Tibial artery (tissue), 4 donors: ENCODE data around the gene TNFRSF12A.

Source experiments
- DNase-seq, 2 donors: peaks; one replicate each; pipeline ENCODE4 v3.0.0-alpha.2; 2019
- H3K27ac ChIP-seq, 2 donors: fragments of 200-600 bp; sonication (generic) in 1 of 2; 1 replicate in 1 of 2; 2 replicates in 1 of 2; pipeline ENCODE4 v1.5.1; 2018 to 2019; ENCODE audit warnings: mild to moderate bottlenecking in 1 of 2
- H3K27me3 ChIP-seq, 2 donors: fragments of 200-600 bp; sonication (generic) in 1 of 2; one replicate each; pipeline versions ENCODE4 v1.5.1 to v1.6.0; 2016 to 2019
- H3K36me3 ChIP-seq, 3 donors: fragments of 200-600 bp; sonication (generic) in 2 of 3; one replicate each; pipeline ENCODE4 v1.5.1; 2016 to 2019; ENCODE audit warnings: mild to moderate bottlenecking in 2 of 3
- H3K4me1 ChIP-seq, 4 donors: fragments of 200-600 bp; sonication (generic) in 2 of 4; 1 replicate in 3 of 4; 2 replicates in 1 of 4; pipeline ENCODE4 v1.5.1; 2016 to 2019
- H3K4me3 ChIP-seq, 2 donors: fragments of 200-600 bp; sonication (generic) in 1 of 2; 1 replicate in 1 of 2; 2 replicates in 1 of 2; pipeline ENCODE4 v1.5.1; 2018 to 2019; ENCODE audit warnings: mild to moderate bottlenecking in 2 of 2
- H3K9me3 ChIP-seq, 3 donors: fragments of 200-600 bp; sonication (generic) in 1 of 3; one replicate each; pipeline ENCODE4 v1.5.1; 2016 to 2019
- intact Hi-C: fragments of 100-400 bp; cut with DNase I; formaldehyde crosslinking; loops from one replicate; pipeline ENCODE4 v1.15.0; 2023; ENCODE audit warnings: low total_unique reads
- TF ChIP-seq, protein P1 (sequence below), 2 experiments: fragments of 200-600 bp in 1 of 2; fragments of 450-650 bp in 1 of 2; IDR thresholded peaks; one replicate each; pipeline ENCODE4 v1.5.1; 2017 to 2019; ENCODE audit warnings: antibody characterized with exemption in 2 of 2, mild to moderate bottlenecking in 1 of 2, moderate library complexity in 1 of 2

Gene TNFRSF12A, protein sequence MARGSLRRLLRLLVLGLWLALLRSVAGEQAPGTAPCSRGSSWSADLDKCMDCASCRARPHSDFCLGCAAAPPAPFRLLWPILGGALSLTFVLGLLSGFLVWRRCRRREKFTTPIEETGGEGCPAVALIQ

DNA sequence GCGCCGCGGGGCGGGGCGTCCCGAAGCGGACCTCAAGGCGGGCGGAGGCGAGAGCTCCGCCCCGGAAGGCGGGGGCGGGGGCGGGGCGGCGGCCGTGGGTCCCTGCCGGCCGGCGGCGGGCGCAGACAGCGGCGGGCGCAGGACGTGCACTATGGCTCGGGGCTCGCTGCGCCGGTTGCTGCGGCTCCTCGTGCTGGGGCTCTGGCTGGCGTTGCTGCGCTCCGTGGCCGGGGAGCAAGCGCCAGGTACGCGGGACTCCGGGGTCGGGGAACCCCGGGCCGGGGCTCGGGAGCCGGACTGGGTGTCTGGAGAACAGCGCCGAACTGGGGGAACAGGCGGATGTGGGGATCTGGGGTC, at the start of gene TNFRSF12A:
TNFRSF12A (plus strand) TSS at position 122 of the 357 bp plus-strand sequence; CDS start at position 152, 30 bp downstream.
- H3K27ac ChIP-seq = peak within 1 kb of the TSS; percentile 95 to 96
- H3K4me3 ChIP-seq = peak within 1 kb of the TSS; percentile 73 to 88
- intact Hi-C loops = no loop called here
- H3K27me3 ChIP-seq = peaks cover 0 to 24% of the 10 kb centered on the region in 2 donors
- TF ChIP-seq, protein P1, sequence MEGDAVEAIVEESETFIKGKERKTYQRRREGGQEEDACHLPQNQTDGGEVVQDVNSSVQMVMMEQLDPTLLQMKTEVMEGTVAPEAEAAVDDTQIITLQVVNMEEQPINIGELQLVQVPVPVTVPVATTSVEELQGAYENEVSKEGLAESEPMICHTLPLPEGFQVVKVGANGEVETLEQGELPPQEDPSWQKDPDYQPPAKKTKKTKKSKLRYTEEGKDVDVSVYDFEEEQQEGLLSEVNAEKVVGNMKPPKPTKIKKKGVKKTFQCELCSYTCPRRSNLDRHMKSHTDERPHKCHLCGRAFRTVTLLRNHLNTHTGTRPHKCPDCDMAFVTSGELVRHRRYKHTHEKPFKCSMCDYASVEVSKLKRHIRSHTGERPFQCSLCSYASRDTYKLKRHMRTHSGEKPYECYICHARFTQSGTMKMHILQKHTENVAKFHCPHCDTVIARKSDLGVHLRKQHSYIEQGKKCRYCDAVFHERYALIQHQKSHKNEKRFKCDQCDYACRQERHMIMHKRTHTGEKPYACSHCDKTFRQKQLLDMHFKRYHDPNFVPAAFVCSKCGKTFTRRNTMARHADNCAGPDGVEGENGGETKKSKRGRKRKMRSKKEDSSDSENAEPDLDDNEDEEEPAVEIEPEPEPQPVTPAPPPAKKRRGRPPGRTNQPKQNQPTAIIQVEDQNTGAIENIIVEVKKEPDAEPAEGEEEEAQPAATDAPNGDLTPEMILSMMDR (IDR thresholded peaks at IDR 0.05) = peak in 1 of 2 experiments; percentile 13
- DNase-seq = peak; percentile 70 to 88
- H3K36me3 ChIP-seq = no peaks in the 10 kb centered on the region
- H3K4me1 ChIP-seq = peaks cover 0 to 56% (median 40%) of the 10 kb centered on the region in 4 donors
- H3K9me3 ChIP-seq = no peaks in the 10 kb centered on the region

DNA sequence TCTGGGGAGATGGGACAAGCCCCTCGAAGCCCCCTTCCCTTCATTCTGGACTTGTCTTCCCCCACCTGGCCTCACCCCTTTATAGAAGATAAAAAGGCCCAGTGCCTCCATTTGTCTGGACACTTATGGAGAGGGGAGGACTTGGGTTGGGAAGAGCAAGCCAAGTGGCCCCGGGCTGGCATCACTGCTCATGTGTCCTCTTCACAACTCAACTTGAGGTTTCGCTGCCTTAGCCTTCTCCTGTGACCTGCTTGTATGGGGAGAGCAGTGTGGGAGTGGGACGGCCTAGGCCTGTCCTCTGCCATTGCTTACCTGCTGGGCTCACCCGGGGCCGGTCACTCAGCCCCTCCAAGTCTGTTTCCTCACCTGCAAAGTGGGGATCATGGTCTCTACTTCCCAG, 49.6 kb upstream of the TNFRSF12A start:
- peaks cover 7 to 53% of the 10 kb centered on the region in 2 donors for H3K27me3 ChIP-seq
- TF ChIP-seq, protein P1 (IDR thresholded peaks at IDR 0.05) = no peak
- H3K4me1 ChIP-seq = peaks cover 0 to 48% (median 30%) of the 10 kb centered on the region in 4 donors
- H3K27ac ChIP-seq = no peak overlapping the region
- H3K9me3 ChIP-seq = no peaks in the 10 kb centered on the region
- H3K4me3 ChIP-seq = no peak overlapping the region
- DNase-seq = no peak
- H3K36me3 ChIP-seq = no peaks in the 10 kb centered on the region
- intact Hi-C loops = no loop called here

DNA sequence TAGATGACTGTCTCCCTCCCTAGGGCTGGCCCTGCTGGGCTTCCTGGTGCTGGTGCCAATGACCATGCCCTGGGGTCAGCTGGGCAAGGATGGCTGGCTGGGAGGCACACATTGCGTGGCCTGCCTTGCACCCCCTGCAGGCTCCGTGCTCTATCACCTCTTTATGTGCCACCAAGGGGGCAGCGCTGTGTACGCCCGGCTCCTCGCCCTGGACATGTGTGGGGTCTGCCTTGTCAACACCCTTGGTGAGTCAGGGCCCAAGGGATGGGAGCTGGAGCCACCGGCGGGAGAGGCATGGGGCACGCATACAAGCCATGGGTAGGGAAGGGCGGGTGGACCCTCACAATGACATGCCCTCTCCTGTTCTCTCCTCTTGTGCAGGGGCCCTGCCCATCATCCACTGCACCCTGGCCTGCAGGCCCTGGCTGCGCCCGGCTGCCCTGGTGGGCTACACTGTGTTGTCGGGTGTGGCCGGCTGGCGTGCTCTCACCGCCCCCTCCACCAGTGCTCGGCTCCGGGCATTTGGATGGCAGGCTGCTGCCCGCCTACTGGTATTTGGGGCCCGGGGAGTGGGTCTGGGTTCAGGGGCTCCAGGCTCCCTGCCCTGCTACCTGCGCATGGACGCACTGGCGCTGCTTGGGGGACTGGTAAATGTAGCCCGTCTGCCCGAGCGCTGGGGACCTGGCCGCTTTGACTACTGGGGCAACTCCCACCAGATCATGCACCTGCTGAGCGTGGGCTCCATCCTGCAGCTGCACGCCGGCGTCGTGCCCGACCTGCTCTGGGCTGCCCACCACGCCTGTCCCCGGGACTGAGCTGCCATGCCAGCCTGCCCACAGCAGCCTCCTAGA, 48.8 kb upstream of the TNFRSF12A start:
- no peaks in the 10 kb centered on the region for H3K9me3 ChIP-seq
- intact Hi-C loops = no loop called here
- H3K4me3 ChIP-seq = no peak overlapping the region
- H3K27ac ChIP-seq = no peak overlapping the region
- no peaks in the 10 kb centered on the region for H3K36me3 ChIP-seq
- peaks cover 0 to 43% (median 29%) of the 10 kb centered on the region in 4 donors for H3K4me1 ChIP-seq
- no peak for DNase-seq
- H3K27me3 ChIP-seq = peaks cover 7 to 51% of the 10 kb centered on the region in 2 donors
- TF ChIP-seq, protein P1 (IDR thresholded peaks at IDR 0.05) = no peak

DNA sequence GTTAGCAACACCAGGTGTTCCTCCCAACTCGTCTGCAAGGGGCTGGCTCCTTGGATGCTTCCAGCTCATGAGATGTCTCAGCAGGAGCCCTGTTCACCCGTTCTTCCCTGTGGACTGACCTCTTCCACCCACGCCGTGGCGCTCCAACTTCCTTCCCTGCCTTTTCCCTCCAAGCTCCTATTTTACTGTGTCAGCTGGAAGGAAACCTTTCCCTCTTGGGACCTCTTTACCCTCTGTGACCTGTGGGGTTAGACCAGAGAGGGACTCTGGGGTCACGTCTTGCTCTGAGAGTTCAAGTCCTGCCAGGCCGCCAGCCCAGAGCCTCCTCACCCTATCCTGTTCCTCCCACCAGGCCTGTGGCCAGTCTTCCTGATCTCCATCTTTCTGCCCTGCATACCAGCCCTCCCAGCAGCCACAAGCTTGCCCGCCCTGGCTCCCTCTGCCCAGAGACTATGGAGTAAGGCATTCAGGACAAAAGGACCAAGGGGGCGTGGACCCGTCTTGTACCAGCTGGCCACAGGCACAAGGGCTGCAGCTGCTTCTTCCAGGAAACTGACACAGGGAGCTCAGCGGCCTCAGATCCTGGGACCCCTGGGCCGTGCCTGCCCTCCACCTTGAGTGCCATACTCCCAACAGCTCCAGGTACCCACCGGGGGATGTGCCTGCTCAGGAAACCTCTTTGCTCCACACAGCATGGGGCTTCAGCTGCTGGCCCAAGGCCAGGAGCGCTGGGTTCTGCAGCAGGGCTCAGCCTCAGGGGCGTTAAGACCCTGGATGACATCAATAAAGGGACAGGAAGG, 48.0 kb upstream of the TNFRSF12A start:
- peaks cover 0 to 35% (median 22%) of the 10 kb centered on the region in 4 donors for H3K4me1 ChIP-seq
- H3K36me3 ChIP-seq = no peaks in the 10 kb centered on the region
- no peak overlapping the region for H3K27ac ChIP-seq
- no peak overlapping the region for H3K4me3 ChIP-seq
- H3K27me3 ChIP-seq = peaks cover 3 to 49% of the 10 kb centered on the region in 2 donors
- no peak for DNase-seq
- intact Hi-C loops = no loop called here
- H3K9me3 ChIP-seq = no peaks in the 10 kb centered on the region
- TF ChIP-seq, protein P1 (IDR thresholded peaks at IDR 0.05) = no peak

DNA sequence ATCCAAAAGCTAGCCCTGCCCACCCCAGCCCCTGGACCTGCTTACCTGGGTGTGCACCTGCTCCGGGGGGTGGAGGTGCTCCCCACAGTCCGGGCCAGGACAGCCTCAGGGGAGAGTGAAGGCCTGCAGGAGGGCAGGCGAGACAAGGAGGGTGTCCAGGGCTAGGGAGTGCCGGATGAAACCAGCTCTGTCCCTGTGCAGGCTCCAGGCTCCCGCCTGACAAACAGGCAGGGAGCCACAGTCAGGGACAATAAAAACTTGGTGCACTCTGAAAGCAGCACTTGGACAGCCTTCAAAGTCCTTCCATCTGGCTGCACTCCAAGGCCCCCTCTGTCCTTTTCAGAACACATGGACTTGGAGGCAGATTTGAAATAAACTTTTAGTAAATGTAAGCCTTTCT, 47.1 kb upstream of the TNFRSF12A start:
- H3K4me3 ChIP-seq = no peak overlapping the region
- no peaks in the 10 kb centered on the region for H3K36me3 ChIP-seq
- H3K9me3 ChIP-seq = no peaks in the 10 kb centered on the region
- DNase-seq = no peak
- H3K4me1 ChIP-seq = peaks cover 0 to 26% (median 20%) of the 10 kb centered on the region in 4 donors
- TF ChIP-seq, protein P1 (IDR thresholded peaks at IDR 0.05) = no peak
- H3K27ac ChIP-seq = no peak overlapping the region
- H3K27me3 ChIP-seq = peaks cover 0 to 46% of the 10 kb centered on the region in 2 donors
- intact Hi-C loops = no loop called here
